Nucleus accumbens (tissue), 56 donors: Measurements from ENCODE around the gene TMEM108.

ENCODE experiments used
- DNase-seq, 56 donors: peaks; one replicate each; lab custom pipeline; 2025; lab: John Stamatoyannopoulos, UW

TMEM108 gene

DNA sequence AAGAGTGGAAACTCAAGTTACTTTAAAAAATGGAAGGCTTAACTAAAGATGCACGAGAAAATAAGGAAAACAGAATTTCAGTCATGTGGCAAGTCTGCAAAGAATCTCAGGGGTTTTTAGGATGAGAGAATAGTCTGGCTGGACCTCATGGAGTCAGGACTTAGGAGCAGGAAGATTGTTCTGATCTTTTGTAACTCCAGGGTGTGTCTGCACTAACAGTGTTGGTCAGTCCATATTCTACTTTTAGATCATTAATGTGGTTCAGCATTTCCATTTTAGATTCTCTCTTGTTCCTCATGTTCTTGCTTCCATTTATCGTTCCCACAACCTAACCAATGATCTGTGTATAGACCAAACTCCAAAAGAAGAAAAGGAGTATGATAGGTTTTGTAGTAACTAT lies 15.3 kb downstream of the TMEM108 start:
- no peak for DNase-seq

- no peak for DNase-seq
Observed at GRCh38 chr3:133054586-133054985, 16.4 kb downstream of the TMEM108 start.

DNA sequence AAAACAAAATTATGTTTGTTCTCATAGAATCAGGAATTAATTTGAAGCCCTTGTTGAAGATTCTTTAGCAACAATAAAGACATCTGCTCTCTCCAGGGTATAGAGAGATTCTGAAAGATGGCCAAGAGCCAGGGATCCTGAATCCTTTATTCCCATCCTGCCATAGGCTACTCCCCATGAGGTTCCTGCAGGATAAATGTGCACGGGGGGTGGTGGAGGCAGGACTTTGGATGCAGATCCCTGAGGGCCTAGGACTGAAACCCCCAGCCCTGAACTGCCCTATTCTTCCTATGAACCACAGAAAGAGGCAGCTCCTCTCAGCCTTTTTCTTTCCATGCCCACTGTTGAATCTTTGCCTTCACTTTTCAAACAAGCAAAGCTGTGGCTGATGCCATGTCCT lies 17.1 kb downstream of the TMEM108 start:
- DNase-seq = no peak

DNA sequence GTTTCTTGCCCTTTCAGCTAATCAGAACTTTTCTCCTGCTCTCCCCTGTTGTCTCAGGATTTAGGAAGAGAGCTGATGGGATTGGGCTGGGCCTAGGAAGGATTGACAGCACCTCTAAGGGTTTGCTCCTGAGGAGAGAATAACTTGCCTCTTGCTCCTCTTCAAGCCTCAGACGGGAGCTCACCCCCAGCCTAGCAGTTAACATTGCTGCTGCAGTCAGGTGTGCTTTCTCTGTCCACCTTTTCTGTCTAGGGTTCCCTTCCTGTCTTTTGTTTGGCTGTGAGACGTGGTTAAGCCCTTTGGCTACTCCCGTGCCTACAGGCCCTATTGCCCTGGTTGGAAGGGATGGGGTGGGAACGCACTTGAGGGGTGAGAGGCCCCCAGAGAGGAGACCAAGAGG lies 20.1 kb downstream of the TMEM108 start:
- no peak for DNase-seq

DNA sequence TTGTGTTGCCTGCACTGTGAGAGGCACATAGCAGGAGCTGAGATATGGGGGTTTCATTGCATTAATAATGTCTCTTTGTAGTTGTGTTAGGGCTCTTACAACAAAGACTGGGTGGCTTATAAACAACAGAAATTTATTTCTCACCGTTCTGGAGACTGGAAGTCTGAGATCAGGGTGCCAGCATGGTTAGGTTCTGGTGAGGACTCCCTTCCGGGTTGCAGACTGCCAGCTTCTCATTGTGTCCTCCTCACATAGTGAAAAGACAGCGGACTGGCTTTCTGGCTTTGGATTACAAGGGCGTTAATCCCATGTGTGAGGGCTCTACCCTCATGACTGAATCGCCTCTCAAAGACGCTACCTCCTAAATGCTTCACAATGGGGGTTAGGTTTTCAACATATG lies 20.6 kb downstream of the TMEM108 start:
- DNase-seq = no peak

GRCh38 chr3:133065193-133065961 lies 27.2 kb downstream of the TMEM108 start:
- DNase-seq = no peak

GRCh38 chr3:133066026-133066425 lies 27.8 kb downstream of the TMEM108 start:
- DNase-seq = no peak

DNA sequence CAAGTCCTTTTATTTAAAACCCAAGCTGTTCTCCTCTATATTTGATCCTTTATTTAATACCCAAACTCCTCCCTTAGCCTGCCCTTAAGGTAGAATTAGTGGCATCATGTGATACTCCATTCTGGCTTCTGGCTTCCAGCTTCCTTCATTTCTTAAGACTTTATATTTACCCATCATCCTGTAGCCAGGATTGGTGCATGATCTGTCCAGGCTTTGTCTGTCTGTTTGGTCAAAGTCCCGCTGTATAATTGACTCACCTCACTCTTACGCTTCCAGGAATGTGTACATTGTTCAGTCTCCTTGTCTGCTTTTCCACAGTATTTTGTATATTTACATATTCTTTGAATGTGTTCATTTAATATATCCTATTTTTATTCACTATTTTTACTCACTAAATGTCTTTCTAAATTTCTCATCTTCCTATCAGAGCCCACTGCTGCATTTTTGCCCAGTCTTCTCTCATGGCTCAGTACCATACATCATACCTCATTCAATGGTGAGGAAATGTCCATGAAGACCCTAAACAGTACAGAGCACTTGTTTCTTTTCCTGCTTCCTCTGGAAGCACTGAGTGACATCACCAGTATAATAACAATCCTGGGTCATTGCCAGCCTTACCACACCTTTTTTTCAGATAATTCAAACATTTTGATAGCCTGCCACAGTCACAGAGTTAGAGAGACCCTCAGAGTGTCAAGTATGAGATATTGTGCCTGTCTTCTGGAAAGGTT lies 31.5 kb downstream of the TMEM108 start:
- no peak for DNase-seq

DNA sequence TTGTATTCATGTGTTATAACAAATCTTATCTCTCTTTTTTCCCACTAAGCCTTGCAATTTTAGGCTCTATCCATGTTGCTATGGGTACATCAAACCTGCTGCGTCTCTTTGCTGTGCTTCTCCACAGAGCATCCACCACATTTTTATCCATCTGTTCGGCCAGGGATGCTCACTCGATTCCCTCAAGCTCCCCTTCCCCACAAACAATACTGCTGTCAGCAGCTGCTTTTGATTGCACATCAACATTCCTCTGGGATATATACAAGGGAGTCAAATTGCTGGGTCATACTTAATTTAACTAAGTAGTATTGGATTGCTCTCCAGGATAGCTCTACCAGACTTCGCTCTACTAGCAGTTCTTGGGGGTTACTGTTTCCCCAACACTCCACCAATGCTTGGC lies 36.8 kb downstream of the TMEM108 start:
- no peak for DNase-seq

GRCh38 chr3:133077688-133078087 lies 39.5 kb downstream of the TMEM108 start:
- no peak for DNase-seq

- DNase-seq = no peak
Observed at GRCh38 chr3:133079621-133080020, 41.4 kb downstream of the TMEM108 start.

DNA sequence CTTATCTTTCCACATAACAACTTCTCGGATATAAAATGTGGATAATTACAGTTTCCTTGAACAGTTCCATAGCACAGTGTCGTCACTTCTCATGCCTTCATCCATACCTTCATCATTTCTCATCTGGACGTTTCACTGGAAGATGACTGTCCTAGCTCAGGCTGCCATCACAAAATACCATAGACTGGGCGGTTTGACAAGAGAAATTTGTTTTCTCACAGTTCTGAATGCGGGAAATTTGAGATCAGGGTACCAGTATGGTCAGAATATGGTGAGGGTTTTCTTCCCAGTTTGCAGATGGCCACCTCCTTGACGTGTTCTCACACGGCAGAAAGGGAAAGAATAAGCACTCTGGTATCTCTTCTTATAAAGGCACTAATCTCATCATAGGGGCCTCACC lies 42.8 kb downstream of the TMEM108 start:
- no peak for DNase-seq

GRCh38 chr3:133083395-133083794 lies 45.2 kb downstream of the TMEM108 start:
- DNase-seq = no peak

GRCh38 chr3:133089906-133090485 lies 51.8 kb downstream of the TMEM108 start:
- DNase-seq = no peak

- DNase-seq = no peak
Observed at GRCh38 chr3:133092681-133093080, 54.5 kb downstream of the TMEM108 start.

DNA sequence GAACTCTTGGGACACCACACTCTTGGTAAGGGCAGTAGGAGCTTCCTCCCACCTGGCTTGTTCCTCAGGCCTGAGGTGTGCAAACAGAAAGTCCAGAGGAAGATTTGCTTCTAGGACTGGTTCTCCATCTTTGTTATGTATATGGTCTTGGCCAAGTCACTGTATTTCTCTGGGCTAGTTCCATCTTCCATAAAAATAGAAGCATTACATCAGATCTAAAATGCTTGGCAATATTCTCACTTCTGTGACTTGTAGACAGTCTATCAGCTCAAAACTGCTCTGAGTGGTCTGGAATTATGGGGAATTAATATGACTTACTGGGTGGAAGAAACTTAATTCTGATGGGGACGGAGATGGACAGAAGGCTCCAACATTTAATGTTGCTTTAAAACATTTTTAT lies 55.2 kb downstream of the TMEM108 start:
- DNase-seq = no peak

DNA sequence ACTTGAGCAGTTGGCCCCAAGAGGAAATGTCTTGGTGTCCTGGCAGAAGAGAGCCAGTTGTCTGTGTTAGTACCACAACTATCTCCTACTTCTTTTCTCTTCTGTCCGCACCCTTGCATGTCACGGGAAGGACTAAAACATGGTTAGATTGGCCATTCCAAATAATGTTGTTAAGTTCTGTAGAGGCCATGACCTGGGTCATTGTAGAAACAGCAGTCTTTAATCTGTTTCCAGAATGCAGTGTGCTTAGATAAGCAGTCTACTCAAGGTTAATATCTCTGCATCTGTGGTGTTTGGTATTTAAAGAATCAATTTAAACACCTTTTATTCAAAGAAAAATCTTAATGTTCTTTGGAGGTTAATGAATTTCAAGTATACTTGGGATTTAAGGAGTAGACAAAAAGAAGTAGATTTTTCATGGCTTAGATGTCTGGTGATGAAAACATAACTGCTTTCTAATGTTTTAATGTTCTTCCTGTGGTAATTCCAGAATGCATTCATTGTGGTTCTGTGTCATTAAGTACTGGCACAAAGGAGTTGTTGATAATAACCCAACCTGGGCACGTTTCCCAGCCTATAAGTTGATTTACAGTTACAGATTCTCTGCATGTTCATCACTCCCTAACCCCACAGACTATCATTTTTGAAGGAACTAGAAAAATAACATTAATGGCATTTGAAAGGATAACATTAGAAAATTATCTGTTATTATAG lies 58.9 kb downstream of the TMEM108 start:
- DNase-seq = no peak

DNA sequence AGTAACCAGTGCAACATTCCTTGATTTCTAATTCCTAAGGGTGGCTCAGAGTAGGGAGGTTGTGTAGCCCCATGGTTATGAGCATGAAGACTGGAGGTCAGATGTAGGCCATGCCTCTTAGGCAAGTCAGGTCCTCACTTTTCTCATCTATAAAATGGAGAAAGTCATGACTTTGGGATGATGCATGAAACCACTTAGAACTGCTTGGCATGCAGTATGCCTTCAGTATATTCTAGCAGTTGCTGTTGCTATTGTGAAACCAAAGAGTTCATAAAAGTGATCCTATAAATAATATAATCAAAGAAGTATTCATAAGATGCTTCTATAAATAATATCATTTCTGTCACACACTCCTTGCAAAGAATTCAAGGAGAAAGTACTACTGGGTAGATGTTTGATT lies 65.5 kb downstream of the TMEM108 start:
- no peak for DNase-seq

- DNase-seq = no peak
Observed at GRCh38 chr3:133106169-133106568, 68.0 kb downstream of the TMEM108 start.

DNA sequence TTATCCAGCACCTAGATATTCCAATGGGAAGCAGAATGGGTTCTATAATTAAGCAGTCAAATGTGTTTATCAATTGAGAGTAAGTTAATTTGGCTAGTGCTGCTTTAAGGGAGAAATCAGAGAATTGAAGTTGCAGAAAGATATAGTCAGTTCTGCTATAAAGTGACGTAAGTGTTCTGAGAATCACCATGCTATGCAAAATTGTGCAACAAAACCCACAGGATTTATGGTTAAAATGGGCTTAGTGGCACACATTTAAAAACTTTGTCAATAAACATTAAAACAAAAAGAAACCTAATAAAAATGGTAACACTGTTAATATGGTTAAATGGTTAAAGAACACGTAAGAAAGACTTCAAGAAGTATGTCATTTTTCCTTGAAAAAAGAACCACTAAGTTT lies 74.5 kb downstream of the TMEM108 start:
- no peak for DNase-seq

GRCh38 chr3:133113526-133113925 lies 75.3 kb downstream of the TMEM108 start:
- DNase-seq = no peak
